Endothelial cell of umbilical vein (primary cell): Measurements from ENCODE around the gene LHPP. TPM values are rescaled to one million over a fixed set of nuclear protein-coding genes. Genes with fewer than 3 reads are reported as not detected.

Experiments used
- BruUV-seq: library from RNA; stranded (reverse); fragments of 400-500 nt; replicated peaks from 2 replicates; lab custom pipeline; 2021; lab: Mats Ljungman, UMichigan
- CTCF ChIA-PET: fragments of 300-600, 350-600 bp; sonication (Branson Sonifier 250); formaldehyde crosslinking; loops from one replicate; lab custom pipeline; 2021; ENCODE audit warnings: antibody characterized with exemption, inconsistent platforms; lab: Charles Lee
- POLR2A ChIA-PET: fragments of 300-600, 350-600 bp; sonication (Branson Sonifier 250); formaldehyde crosslinking; loops from one replicate; lab custom pipeline; 2021; ENCODE audit warnings: antibody characterized with exemption, inconsistent platforms; lab: Charles Lee
- DNase-seq: peaks from one replicate; pipeline ENCODE4 v3.0.0-alpha.2; 2011; ENCODE audit warnings: low read depth, low spot score
- FAIRE-seq: peaks from 2 replicates; lab custom pipeline; 2011; peaks lifted over from hg19 to GRCh38; lab: Jason Lieb, UNC
- H2AFZ ChIP-seq: 2 replicates; pipeline ENCODE4 v1.6.0; 2012; ENCODE audit warnings: low read depth, low read length, control low read depth, inconsistent platforms
- H3K27ac ChIP-seq: 2 replicates; pipeline ENCODE4 v1.5.1; 2011; ENCODE audit warnings: low read depth, mild to moderate bottlenecking, control low read depth, low read length, moderate library complexity; ENCODE audit not compliant: insufficient read depth
- H3K27me3 ChIP-seq, 2 experiments: 2 replicates each; pipeline versions ENCODE4 v1.6.0 to v1.6.1; 2011; ENCODE audit warnings: low read length in 2 of 2, mixed read lengths in 1 of 2; ENCODE audit not compliant: control insufficient read depth in 2 of 2, insufficient read depth in 2 of 2
- H3K36me3 ChIP-seq, 2 experiments: 2 replicates in 1 of 2; 3 replicates in 1 of 2; pipeline ENCODE4 v1.5.1; 2011; ENCODE audit warnings: low read length in 2 of 2, mild to moderate bottlenecking in 1 of 2, moderate library complexity in 1 of 2; ENCODE audit not compliant: control insufficient read depth in 2 of 2, insufficient read depth in 2 of 2; ENCODE audit errors: extremely low read depth in 1 of 2
- H3K4me1 ChIP-seq: 3 replicates; pipeline ENCODE4 v1.5.1; 2011; ENCODE audit warnings: mild to moderate bottlenecking, low read length; ENCODE audit not compliant: control insufficient read depth, insufficient read depth; ENCODE audit errors: extremely low read depth
- H3K4me2 ChIP-seq: 2 replicates; pipeline ENCODE4 v1.6.1; 2011; ENCODE audit warnings: low read length, control low read depth, mixed read lengths; ENCODE audit not compliant: insufficient read depth
- H3K4me3 ChIP-seq, 3 experiments: fragments of 200-600 bp in 1 of 3; sonication (generic), shearing (Covaris generic) in 1 of 3; replicated peaks in 1 of 3; 2 replicates each; pipeline ENCODE4 v1.5.1; 2011 to 2016; ENCODE audit warnings: control low read depth in 3 of 3, low read length in 3 of 3, mild to moderate bottlenecking in 2 of 3, inconsistent platforms in 1 of 3, low read depth in 1 of 3, moderate library complexity in 1 of 3; ENCODE audit not compliant: insufficient read depth in 1 of 3
- H3K79me2 ChIP-seq: 2 replicates; pipeline ENCODE4 v1.6.0; 2012; ENCODE audit warnings: low read length, inconsistent platforms; ENCODE audit not compliant: control insufficient read depth, insufficient read depth
- H3K9ac ChIP-seq: replicated peaks from 2 replicates; pipeline ENCODE3; 2011; ENCODE audit warnings: low read length, control low read depth; ENCODE audit not compliant: insufficient read depth; ENCODE audit errors: extremely low read depth
- H3K9me1 ChIP-seq: replicated peaks from 3 replicates; pipeline ENCODE4 v1.6.0; 2011; ENCODE audit warnings: mild to moderate bottlenecking, low read length; ENCODE audit not compliant: control insufficient read depth, insufficient read depth; ENCODE audit errors: extremely low read depth
- H3K9me3 ChIP-seq: replicated peaks from 2 replicates; pipeline ENCODE4 v1.5.1; 2012; ENCODE audit warnings: low read length, inconsistent platforms; ENCODE audit not compliant: control insufficient read depth, insufficient read depth
- H4K20me1 ChIP-seq: replicated peaks from 2 replicates; pipeline ENCODE3; 2011; ENCODE audit warnings: mild to moderate bottlenecking, low read length; ENCODE audit not compliant: control insufficient read depth, insufficient read depth; ENCODE audit errors: extremely low read depth
- EZH2 ChIP-seq: IDR thresholded peaks from 2 replicates; pipeline ENCODE4 v1.6.1; 2012; ENCODE audit warnings: borderline replicate concordance, low read depth, mild to moderate bottlenecking, moderate library complexity, low read length, inconsistent platforms; ENCODE audit not compliant: severe bottlenecking
- FOS ChIP-seq: IDR thresholded peaks from 2 replicates; pipeline ENCODE4 v1.6.1; 2011; ENCODE audit warnings: mild to moderate bottlenecking, low read length, moderate library complexity, borderline replicate concordance; ENCODE audit not compliant: insufficient read depth
- GATA2 ChIP-seq: IDR thresholded peaks from 2 replicates; pipeline ENCODE4 v1.7.0; 2011; ENCODE audit warnings: low read depth, mild to moderate bottlenecking, moderate library complexity, mixed read lengths, low read length; ENCODE audit not compliant: insufficient read length, insufficient read depth
- JUN ChIP-seq: IDR thresholded peaks from 2 replicates; pipeline ENCODE4 v1.6.1; 2011; ENCODE audit warnings: borderline replicate concordance, low read depth; ENCODE audit not compliant: insufficient read length, insufficient read depth
- MYC ChIP-seq: IDR thresholded peaks from one replicate; pipeline ENCODE4 v1.6.1; 2011; ENCODE audit warnings: mild to moderate bottlenecking, low read depth, low read length
- POLR2A ChIP-seq: IDR thresholded peaks from 2 replicates; pipeline ENCODE4 v1.6.1; 2012; ENCODE audit warnings: low read depth, mild to moderate bottlenecking, control low read depth, low read length
- POLR2AphosphoS5 ChIP-seq: IDR thresholded peaks from 2 replicates; pipeline ENCODE4 v1.6.1; 2012; ENCODE audit warnings: low read depth, mild to moderate bottlenecking, control low read depth, low read length, moderate library complexity; ENCODE audit not compliant: insufficient read depth
- dilution Hi-C: fragments of 300-500 bp; cut with MboI; formaldehyde crosslinking; loops from one replicate; pipeline ENCODE4 v1.15.0; 2019; ENCODE audit warnings: low sequenced_read_pairs; ENCODE audit not compliant: extremely low pct_ligation_motif_present
- intact Hi-C: fragments of 100-400 bp; cut with micrococcal nuclease; formaldehyde crosslinking; loops from one replicate; pipeline ENCODE4 v1.10.0; 2022
- polyA plus RNA-seq, 4 experiments: library from polyadenylated mRNA; depleted of rRNA in 3 of 4; stranded (reverse) in 3 of 4; unstranded in 1 of 4; fragments of >200 nt; gene quantifications; 2 replicates each; pipeline versions ENCODE4 v1.2.1 to v1.2.3, GENCODE V29; 2011 to 2012; ENCODE audit warnings: missing spikeins in 1 of 4
- total RNA-seq: library from RNA; stranded (reverse); gene quantifications from 2 replicates; pipeline ENCODE4 v1.2.3, GENCODE V29; 2021
- TF ChIP-seq, protein P1 (sequence below): IDR thresholded peaks from 2 replicates; pipeline ENCODE4 v1.6.1; 2011; ENCODE audit not compliant: insufficient read depth, insufficient read length
- TF ChIP-seq, protein P2 (sequence below), 2 donors: IDR thresholded peaks; 1 replicate in 1 of 2; 2 replicates in 1 of 2; pipeline ENCODE4 v1.5.1; 2011; ENCODE audit warnings: low read length in 2 of 2, mild to moderate bottlenecking in 2 of 2, moderate library complexity in 2 of 2, control low read depth in 1 of 2, inconsistent platforms in 1 of 2, low read depth in 1 of 2; ENCODE audit not compliant: insufficient read depth in 1 of 2; ENCODE audit errors: extremely low read depth in 1 of 2

LHPP gene
- total and polyA plus RNA-seq, 2 donors (not counting 3 experiments of a cell fraction or from before 2014, with no cell fraction given): 5.8 to 11.2 TPM

DNA sequence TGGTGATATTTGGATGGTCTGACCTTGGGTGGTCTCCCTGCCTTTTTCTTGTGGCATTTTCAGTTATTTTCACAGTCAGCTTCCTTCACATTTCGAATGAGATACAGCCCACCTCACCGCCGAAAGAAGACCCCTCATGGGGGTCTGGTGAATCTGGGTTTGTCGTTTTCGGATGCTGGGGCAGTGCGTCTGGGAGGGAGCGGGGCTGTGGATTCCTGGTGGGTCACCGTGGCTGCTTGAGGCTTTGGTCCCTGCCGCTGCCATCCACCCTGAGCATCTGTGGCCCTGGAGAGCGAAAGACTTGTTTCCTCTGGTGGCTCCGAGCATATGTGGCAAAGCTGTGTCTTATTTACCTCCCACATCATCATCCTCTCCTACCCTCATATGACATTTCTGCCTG is 43.1 kb downstream of the LHPP start:
- Histone ChIP-seq H3K27me3 (no peaks in the 10 kb centered on the region), H4K20me1 (no peaks in the 10 kb centered on the region), H3K9me3 (no peaks in the 10 kb centered on the region), H3K9ac (no peak overlapping the region), H3K79me2 (no peaks in the 10 kb centered on the region), H3K4me2 (no peak overlapping the region), H3K27ac (no peak overlapping the region), H3K36me3 (no peaks in the 10 kb centered on the region), H3K4me3 (no peak overlapping the region), H3K4me1 (no peaks in the 10 kb centered on the region), H2AFZ (no peak overlapping the region), H3K9me1 (no peaks in the 10 kb centered on the region)
- ChIA-PET POLR2A (no interaction called here), CTCF (no interaction called here)
- no peak for FAIRE-seq
- no peak for DNase-seq
- intact Hi-C loops: no loop called here
- no TSS peak for BruUV-seq
- TF ChIP-seq JUN (no peak), POLR2A (no peak)
- TF ChIP-seq, protein P1, sequence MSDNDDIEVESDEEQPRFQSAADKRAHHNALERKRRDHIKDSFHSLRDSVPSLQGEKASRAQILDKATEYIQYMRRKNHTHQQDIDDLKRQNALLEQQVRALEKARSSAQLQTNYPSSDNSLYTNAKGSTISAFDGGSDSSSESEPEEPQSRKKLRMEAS: no peak
- TF ChIP-seq, protein P2, sequence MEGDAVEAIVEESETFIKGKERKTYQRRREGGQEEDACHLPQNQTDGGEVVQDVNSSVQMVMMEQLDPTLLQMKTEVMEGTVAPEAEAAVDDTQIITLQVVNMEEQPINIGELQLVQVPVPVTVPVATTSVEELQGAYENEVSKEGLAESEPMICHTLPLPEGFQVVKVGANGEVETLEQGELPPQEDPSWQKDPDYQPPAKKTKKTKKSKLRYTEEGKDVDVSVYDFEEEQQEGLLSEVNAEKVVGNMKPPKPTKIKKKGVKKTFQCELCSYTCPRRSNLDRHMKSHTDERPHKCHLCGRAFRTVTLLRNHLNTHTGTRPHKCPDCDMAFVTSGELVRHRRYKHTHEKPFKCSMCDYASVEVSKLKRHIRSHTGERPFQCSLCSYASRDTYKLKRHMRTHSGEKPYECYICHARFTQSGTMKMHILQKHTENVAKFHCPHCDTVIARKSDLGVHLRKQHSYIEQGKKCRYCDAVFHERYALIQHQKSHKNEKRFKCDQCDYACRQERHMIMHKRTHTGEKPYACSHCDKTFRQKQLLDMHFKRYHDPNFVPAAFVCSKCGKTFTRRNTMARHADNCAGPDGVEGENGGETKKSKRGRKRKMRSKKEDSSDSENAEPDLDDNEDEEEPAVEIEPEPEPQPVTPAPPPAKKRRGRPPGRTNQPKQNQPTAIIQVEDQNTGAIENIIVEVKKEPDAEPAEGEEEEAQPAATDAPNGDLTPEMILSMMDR (IDR thresholded peaks at IDR 0.05; ENCODE audit: extremely low read depth in 1 of 2, insufficient read depth in 1 of 2, low read depth in 1 of 2, low read length in 2 of 2): no peak
- dilution Hi-C loops: no loop called here

DNA sequence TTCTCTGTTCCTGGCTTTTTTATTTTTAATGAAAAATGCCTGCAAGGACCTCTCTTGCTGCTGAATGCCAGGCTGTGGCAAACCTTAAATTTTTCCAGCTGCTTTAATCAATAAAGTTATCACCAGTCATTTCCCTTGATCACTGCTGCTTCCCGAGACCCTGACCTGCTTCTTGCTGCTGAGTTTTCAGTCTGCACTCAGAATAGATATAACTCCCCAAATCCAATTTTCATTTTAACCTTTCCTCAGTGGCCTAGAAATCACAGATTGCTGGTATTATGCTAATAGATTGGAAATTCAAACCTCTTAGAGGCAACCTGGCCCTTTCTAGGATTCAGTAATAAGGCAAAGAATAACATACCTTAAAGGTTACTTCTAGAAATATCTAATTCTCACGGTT is 43.7 kb downstream of the LHPP start:
- intact Hi-C loops: no loop called here
- Histone ChIP-seq H3K4me2 (no peak overlapping the region), H3K27me3 (no peaks in the 10 kb centered on the region), H3K4me1 (no peaks in the 10 kb centered on the region), H3K9me1 (no peaks in the 10 kb centered on the region), H3K36me3 (no peaks in the 10 kb centered on the region), H3K4me3 (no peak overlapping the region), H3K9me3 (no peaks in the 10 kb centered on the region), H3K79me2 (no peaks in the 10 kb centered on the region), H4K20me1 (no peaks in the 10 kb centered on the region), H2AFZ (no peak overlapping the region), H3K9ac (no peak overlapping the region), H3K27ac (no peak overlapping the region)
- FAIRE-seq (no peak), DNase-seq (no peak)
- ChIA-PET POLR2A (no interaction called here), CTCF (no interaction called here)
- dilution Hi-C loops: no loop called here
- TF ChIP-seq FOS (no peak), EZH2 (no peak), POLR2A (no peak), MYC (no peak), GATA2 (no peak), POLR2AphosphoS5 (no peak), JUN (no peak)
- TF ChIP-seq, protein P2 (IDR thresholded peaks at IDR 0.05; ENCODE audit: extremely low read depth in 1 of 2, insufficient read depth in 1 of 2, low read depth in 1 of 2, low read length in 2 of 2): no peak
- TF ChIP-seq, protein P1: no peak
- BruUV-seq: no TSS peak
